Activated CD8-positive, alpha-beta T cell treated with anti-CD3 and anti-CD28 coated beads for 36 hours (primary cell): ENCODE data around the gene CHD2. TPM values are rescaled to one million over a fixed set of nuclear protein-coding genes. Genes with fewer than 3 reads are reported as not detected.

Source experiments
- ATAC-seq: fragments of 200-7000 bp; cut with Tn5 transposase; one replicate; pipeline ENCODE4 v1.10.0; 2021; ENCODE audit warnings: mild to moderate bottlenecking, moderate library complexity
- CTCF ChIA-PET: fragments of 350-600 bp; sonication (Branson Sonifier 250); formaldehyde crosslinking; loops from one replicate; lab custom pipeline; 2021; ENCODE audit warnings: antibody characterized with exemption; lab: Charles Lee
- POLR2A ChIA-PET: fragments of 350-600 bp; sonication (Branson Sonifier 250); formaldehyde crosslinking; loops from one replicate; lab custom pipeline; 2021; ENCODE audit warnings: antibody characterized with exemption; lab: Charles Lee
- DNase-seq: peaks from one replicate; pipeline ENCODE4 v3.0.0-alpha.2; 2020
- H3K27ac Mint-ChIP-seq: one replicate; pipeline ENCODE4 v1.8.0; 2021; ENCODE audit warnings: mild to moderate bottlenecking, mixed read lengths
- H3K27me3 Mint-ChIP-seq: one replicate; pipeline ENCODE4 v1.8.0; 2021; ENCODE audit warnings: mixed read lengths
- H3K36me3 Mint-ChIP-seq: one replicate; pipeline ENCODE4 v1.8.0; 2021; ENCODE audit warnings: low read depth, mixed read lengths
- H3K4me1 Mint-ChIP-seq: one replicate; pipeline ENCODE4 v1.8.0; 2021; ENCODE audit warnings: low read depth, mixed read lengths
- H3K4me3 Mint-ChIP-seq: one replicate; pipeline ENCODE4 v1.8.0; 2021; ENCODE audit warnings: mild to moderate bottlenecking, moderate library complexity, mixed read lengths
- H3K9me3 Mint-ChIP-seq: one replicate; pipeline ENCODE4 v1.8.0; 2021; ENCODE audit warnings: mixed read lengths
- intact Hi-C: fragments of 100-400 bp; cut with micrococcal nuclease; formaldehyde crosslinking; loops from one replicate; pipeline ENCODE4 v1.10.0; 2022
- total RNA-seq, 2 experiments: library from RNA; stranded (reverse); gene quantifications; one replicate each; pipeline ENCODE4 v1.2.3, GENCODE V29; 2021
- TF ChIP-seq, protein P1 (sequence below): fragments of 200-600 bp; IDR thresholded peaks from one replicate; pipeline ENCODE4 v1.8.0; 2022; ENCODE audit warnings: antibody characterized with exemption, mild to moderate bottlenecking

CHD2 gene
- total RNA-seq, result 100 to 1,000 TPM; 124 to 138 TPM

- DNase-seq (peak; percentile 81), ATAC-seq (peak; percentile 74)
- Mint-ChIP-seq H3K36me3 (peaks cover 83% of the 10 kb centered on the region), H3K4me1 (peaks cover 41% of the 10 kb centered on the region), H3K4me3 (peak within 1 kb of the TSS; percentile 99), H3K9me3 (peaks cover 11% of the 10 kb centered on the region), H3K27ac (peak within 1 kb of the TSS; percentile 99), H3K27me3 (no peaks in the 10 kb centered on the region)
- ChIA-PET CTCF (interaction anchor here (1.1 to 6.5 kb wide), 10 partner anchors 8 to 92 kb away, joined by 3 to 64 read pairs (median 8); no protein-coding TSS in a partner anchor), POLR2A (interaction anchor here (0.6 to 11.6 kb wide), 23 partner anchors 8 to 102 kb away, joined by 3 to 642 read pairs (median 4); no protein-coding TSS in a partner anchor)
- intact Hi-C loops, result loop anchor here (5.0 kb wide), 1 partner anchor 68 kb away; no protein-coding TSS in a partner anchor
- TF ChIP-seq, protein P1, sequence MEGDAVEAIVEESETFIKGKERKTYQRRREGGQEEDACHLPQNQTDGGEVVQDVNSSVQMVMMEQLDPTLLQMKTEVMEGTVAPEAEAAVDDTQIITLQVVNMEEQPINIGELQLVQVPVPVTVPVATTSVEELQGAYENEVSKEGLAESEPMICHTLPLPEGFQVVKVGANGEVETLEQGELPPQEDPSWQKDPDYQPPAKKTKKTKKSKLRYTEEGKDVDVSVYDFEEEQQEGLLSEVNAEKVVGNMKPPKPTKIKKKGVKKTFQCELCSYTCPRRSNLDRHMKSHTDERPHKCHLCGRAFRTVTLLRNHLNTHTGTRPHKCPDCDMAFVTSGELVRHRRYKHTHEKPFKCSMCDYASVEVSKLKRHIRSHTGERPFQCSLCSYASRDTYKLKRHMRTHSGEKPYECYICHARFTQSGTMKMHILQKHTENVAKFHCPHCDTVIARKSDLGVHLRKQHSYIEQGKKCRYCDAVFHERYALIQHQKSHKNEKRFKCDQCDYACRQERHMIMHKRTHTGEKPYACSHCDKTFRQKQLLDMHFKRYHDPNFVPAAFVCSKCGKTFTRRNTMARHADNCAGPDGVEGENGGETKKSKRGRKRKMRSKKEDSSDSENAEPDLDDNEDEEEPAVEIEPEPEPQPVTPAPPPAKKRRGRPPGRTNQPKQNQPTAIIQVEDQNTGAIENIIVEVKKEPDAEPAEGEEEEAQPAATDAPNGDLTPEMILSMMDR, result no peak
Measured at GRCh38 chr15:92899948-92900730, at the start of gene CHD2. Gene CHD2 (plus strand): TSS chr15:92900324. CDS start chr15:92901238, 914 bp downstream.

GRCh38 chr15:92853222-92853621, 46.9 kb upstream of the CHD2 start:
- Mint-ChIP-seq H3K4me3 (no peak overlapping the region), H3K9me3 (peaks cover 3% of the 10 kb centered on the region), H3K27me3 (no peaks in the 10 kb centered on the region), H3K4me1 (peaks cover 20% of the 10 kb centered on the region), H3K36me3 (peaks cover 5% of the 10 kb centered on the region), H3K27ac (no peak overlapping the region)
- TF ChIP-seq, protein P1, result no peak
- ATAC-seq (no peak), DNase-seq (no peak)
- intact Hi-C loops, result no loop called here
- CTCF ChIA-PET, result interaction anchor here (0.8 to 2.5 kb wide), 3 partner anchors 14 to 55 kb away, joined by 3 to 9 read pairs (median 4); no protein-coding TSS in a partner anchor
- POLR2A ChIA-PET, result interaction anchor here (0.7 to 3.2 kb wide), 6 partner anchors 10 to 43 kb away, joined by 3 to 13 read pairs (median 4); no protein-coding TSS in a partner anchor

GRCh38 chr15:92861742-92862141, 38.4 kb upstream of the CHD2 start:
- no peak for DNase-seq
- peaks cover 5% of the 10 kb centered on the region for H3K36me3 Mint-ChIP-seq
- no peak overlapping the region for H3K4me3 Mint-ChIP-seq
- H3K27me3 Mint-ChIP-seq, result no peaks in the 10 kb centered on the region
- no peaks in the 10 kb centered on the region for H3K4me1 Mint-ChIP-seq
- no peak overlapping the region for H3K27ac Mint-ChIP-seq
- no peak for ATAC-seq
- ChIA-PET CTCF (no interaction called here), POLR2A (interaction anchor here (0.8 kb wide), 1 partner anchor 30 kb away, joined by 3 read pairs; no protein-coding TSS in a partner anchor)
- TF ChIP-seq, protein P1, result no peak
- peaks cover 5% of the 10 kb centered on the region for H3K9me3 Mint-ChIP-seq
- intact Hi-C loops, result no loop called here

- Mint-ChIP-seq H3K27me3 (no peaks in the 10 kb centered on the region), H3K9me3 (peaks cover 5% of the 10 kb centered on the region), H3K36me3 (peaks cover 5% of the 10 kb centered on the region), H3K27ac (no peak overlapping the region), H3K4me1 (no peaks in the 10 kb centered on the region), H3K4me3 (no peak overlapping the region)
- intact Hi-C loops, result no loop called here
- no peak for ATAC-seq
- ChIA-PET POLR2A (no interaction called here), CTCF (no interaction called here)
- DNase-seq, result no peak
- TF ChIP-seq, protein P1, result no peak
Measured at GRCh38 chr15:92864127-92864814, 35.9 kb upstream of the CHD2 start.
